ENCODE measurements around the gene WFIKKN1. TPM values are rescaled to one million over a fixed set of nuclear protein-coding genes. Genes with fewer than 3 reads are reported as not detected.

The WFIKKN1 gene
- total RNA-seq, 1 experiment from 2014 or later = 0.47 TPM

- TF ChIP-seq SIN3A (IDR thresholded peaks at IDR 0.05; ENCODE audit: low read depth) (no peak; the same call in 1 of the 2 replicates), POLR2AphosphoS5 (IDR thresholded peaks at IDR 0.05; ENCODE audit: low read depth, low read length) (peak; percentile 12; the same call in 1 of the 2 replicates), ZFX (IDR thresholded peaks at IDR 0.05) (peak; percentile 72), MAX (IDR thresholded peaks at IDR 0.05) (peak; percentile 52; the same call in 1 of the 2 replicates), TCF7L2 (IDR thresholded peaks at IDR 0.05; ENCODE audit: borderline replicate concordance, extremely low read depth, insufficient read depth, insufficient read length) (no peak)
- Histone ChIP-seq H3K4me2 (ENCODE audit: low read length) (peak overlapping the region; percentile 76), H4K20me1 (ENCODE audit: insufficient read depth) (no peaks in the 10 kb centered on the region), H3K27me3 (ENCODE audit: insufficient read depth, low read length) (no peaks in the 10 kb centered on the region), H3K4me3 (replicated peaks in 1 of 2; ENCODE audit: low read depth in 1 of 2, low read length in 2 of 2) (peak overlapping the region; percentile 56 to 67), H3K9ac (ENCODE audit: low read length) (peak overlapping the region; percentile 82), H3K9me3 (ENCODE audit: control insufficient read depth in 1 of 2, insufficient read depth in 1 of 2, low read depth in 1 of 2, low read length in 2 of 2) (no peaks in the 10 kb centered on the region), H3K36me3 (ENCODE audit: control insufficient read depth in 1 of 2, insufficient read depth in 2 of 2, low read length in 2 of 2) (no peaks in the 10 kb centered on the region), H3K4me1 (ENCODE audit: control insufficient read depth in 1 of 2, insufficient read depth in 2 of 2, low read length in 2 of 2) (peaks cover 14 to 46% of the 10 kb centered on the region in 2 experiments), H3K79me2 (ENCODE audit: insufficient read depth, low read length) (peaks cover 23% of the 10 kb centered on the region), H3K27ac (ENCODE audit: low read depth, low read length) (peak overlapping the region; percentile 90), H2AFZ (ENCODE audit: low read depth, low read length, poor library complexity, severe bottlenecking) (no peak overlapping the region), H3K9me2 (ENCODE audit: insufficient read depth) (no peaks in the 10 kb centered on the region)
- ATAC-seq = peak; percentile 54
- intact Hi-C loops (cut with micrococcal nuclease) = no loop called here
- RAD21 ChIA-PET (ENCODE audit: low non-redundant PET in 1 of 2, low total read pairs in 2 of 2, uncharacterized antibody in 2 of 2, unreplicated experiment in 2 of 2) = no interaction called here
- CTCF ChIA-PET = no interaction called here
- POLR2A ChIA-PET = no interaction called here
- DNase-seq (ENCODE audit: low read depth, low spot score) = no peak
- TSS peak; percentile 41 for BruUV-seq (replicated peaks)
Measured at GRCh38 chr16:642189-643049, 11.6 kb downstream of the WFIKKN1 start.

DNA sequence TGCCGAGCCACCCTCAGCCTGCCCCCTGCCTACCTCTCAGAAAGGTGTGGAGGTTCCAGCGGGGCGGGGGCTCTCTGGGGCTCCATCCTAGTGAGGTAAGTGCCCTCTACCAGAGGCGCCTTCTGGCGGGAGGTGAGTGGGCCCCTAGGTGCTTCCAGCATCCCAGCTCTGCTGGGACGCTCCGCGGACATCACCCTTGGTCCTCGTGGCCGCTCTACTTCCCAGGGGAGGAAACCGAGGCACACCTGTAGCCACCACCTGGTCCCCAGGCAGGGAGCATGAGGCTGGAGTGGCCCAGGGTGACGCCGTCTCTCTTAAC lies 12.2 kb downstream of the WFIKKN1 start:
- H2AFZ ChIP-seq (ENCODE audit: low read depth, low read length, poor library complexity, severe bottlenecking) = no peak overlapping the region
- H3K79me2 ChIP-seq (ENCODE audit: insufficient read depth, low read length) = peaks cover 23% of the 10 kb centered on the region
- no peaks in the 10 kb centered on the region for H3K9me3 ChIP-seq (ENCODE audit: control insufficient read depth in 1 of 2, insufficient read depth in 1 of 2, low read depth in 1 of 2, low read length in 2 of 2)
- TF ChIP-seq ATF3 (IDR thresholded peaks at IDR 0.05) = no peak
- no peak for TF ChIP-seq YY1 (IDR thresholded peaks at IDR 0.05; ENCODE audit: extremely low read depth, insufficient replicate concordance, low read depth, low read length)
- no peak for TF ChIP-seq ELF1 (IDR thresholded peaks at IDR 0.05; ENCODE audit: borderline replicate concordance, low read depth)
- no peak for TF ChIP-seq TCF7L2 (IDR thresholded peaks at IDR 0.05; ENCODE audit: borderline replicate concordance, extremely low read depth, insufficient read depth, insufficient read length)
- no peak for TF ChIP-seq SP1 (IDR thresholded peaks at IDR 0.05; ENCODE audit: low read depth)
- no peak for TF ChIP-seq EGR1 (IDR thresholded peaks at IDR 0.05; ENCODE audit: low read depth)
- no peak for TF ChIP-seq SRF (IDR thresholded peaks at IDR 0.05; ENCODE audit: low read depth)
- TF ChIP-seq ZBTB33 (IDR thresholded peaks at IDR 0.05; ENCODE audit: extremely low read depth, insufficient replicate concordance, low read length) = no peak
- BruUV-seq (replicated peaks) = no TSS peak
- ChIA-PET RAD21 (ENCODE audit: low non-redundant PET in 1 of 2, low total read pairs in 2 of 2, uncharacterized antibody in 2 of 2, unreplicated experiment in 2 of 2) (no interaction called here), CTCF (no interaction called here), POLR2A (no interaction called here)
- no peaks in the 10 kb centered on the region for H3K27me3 ChIP-seq (ENCODE audit: insufficient read depth, low read length)
- DNase-seq (ENCODE audit: low read depth, low spot score) = no peak
- ATAC-seq = no peak
- no peaks in the 10 kb centered on the region for H3K9me2 ChIP-seq (ENCODE audit: insufficient read depth)
- peak overlapping the region; percentile 90 for H3K27ac ChIP-seq (ENCODE audit: low read depth, low read length)
- H4K20me1 ChIP-seq (ENCODE audit: insufficient read depth) = no peaks in the 10 kb centered on the region
- peak overlapping the region; percentile 56 to 67 for H3K4me3 ChIP-seq (replicated peaks in 1 of 2; ENCODE audit: low read depth in 1 of 2, low read length in 2 of 2)
- intact Hi-C loops (cut with micrococcal nuclease) = no loop called here
- H3K4me1 ChIP-seq (ENCODE audit: control insufficient read depth in 1 of 2, insufficient read depth in 2 of 2, low read length in 2 of 2) = peaks cover 14 to 46% of the 10 kb centered on the region in 2 experiments
- peak overlapping the region; percentile 76 for H3K4me2 ChIP-seq (ENCODE audit: low read length)
- H3K36me3 ChIP-seq (ENCODE audit: control insufficient read depth in 1 of 2, insufficient read depth in 2 of 2, low read length in 2 of 2) = no peaks in the 10 kb centered on the region
- peak overlapping the region; percentile 82 for H3K9ac ChIP-seq (ENCODE audit: low read length)
